H1 (cell line): ENCODE measurements around the gene GSDME. TPM values are rescaled to one million over a fixed set of nuclear protein-coding genes. Genes with fewer than 3 reads are reported as not detected.

Experiments
- CTCF ChIA-PET: fragments of 300-600 bp; sonication (Branson Sonifier 250); formaldehyde crosslinking; loops from one replicate; lab custom pipeline; 2021; ENCODE audit not compliant: partially characterized antibody; lab: Charles Lee
- POLR2A ChIA-PET: fragments of 300-600 bp; sonication (Branson Sonifier 250); formaldehyde crosslinking; loops from one replicate; lab custom pipeline; 2021; ENCODE audit warnings: inconsistent platforms; ENCODE audit not compliant: partially characterized antibody; lab: Charles Lee
- DNase-seq, 2 experiments: peaks; one replicate each; pipeline versions ENCODE4 v3.0.0 to v3.0.0-alpha.2; 2010 to 2022; ENCODE audit warnings: low spot score in 2 of 2, low read depth in 1 of 2, mixed read lengths in 1 of 2
- FAIRE-seq: peaks from 2 replicates; lab custom pipeline; 2011; peaks lifted over from hg19 to GRCh38; lab: Jason Lieb, UNC
- H2AFZ ChIP-seq: 2 replicates; pipeline ENCODE4 v1.8.1; 2012; ENCODE audit warnings: low read length, inconsistent platforms
- H2AK5ac ChIP-seq: 2 replicates; pipeline ENCODE4 v1.6.1; 2013; ENCODE audit warnings: low read depth, low read length
- H2BK120ac ChIP-seq: replicated peaks from 2 replicates; pipeline ENCODE3; 2013; ENCODE audit warnings: low read depth, low read length, inconsistent platforms
- H2BK12ac ChIP-seq: 2 replicates; pipeline ENCODE4 v1.6.1; 2013; ENCODE audit warnings: low read depth, low read length
- H2BK15ac ChIP-seq: 2 replicates; pipeline ENCODE4 v1.6.1; 2013; ENCODE audit warnings: low read length
- H2BK20ac ChIP-seq: 2 replicates; pipeline ENCODE4 v1.6.1; 2013; ENCODE audit warnings: low read length
- H2BK5ac ChIP-seq: 2 replicates; pipeline ENCODE4 v1.6.1; 2013; ENCODE audit warnings: low read depth, low read length
- H3K14ac ChIP-seq: 2 replicates; pipeline ENCODE4 v1.6.1; 2013; ENCODE audit warnings: inconsistent platforms; ENCODE audit not compliant: insufficient read length
- H3K18ac ChIP-seq: 2 replicates; pipeline ENCODE4 v1.6.1; 2013; ENCODE audit warnings: low read length; ENCODE audit errors: extremely low read depth
- H3K23ac ChIP-seq: 2 replicates; pipeline ENCODE4 v1.6.1; 2013; ENCODE audit warnings: inconsistent platforms; ENCODE audit not compliant: insufficient read length
- H3K23me2 ChIP-seq: 2 replicates; pipeline ENCODE4 v1.6.1; 2013; ENCODE audit warnings: low read depth, low read length
- H3K27ac ChIP-seq: 2 replicates; pipeline ENCODE4 v1.6.1; 2011; ENCODE audit warnings: low read depth, low read length, inconsistent platforms
- H3K27me3 ChIP-seq, 4 experiments: replicated peaks in 1 of 4; 1 replicate in 1 of 4; 2 replicates in 3 of 4; pipeline versions ENCODE4 v1.6.1 to v1.8.1; 2011 to 2013; ENCODE audit warnings: low read length in 3 of 4, mild to moderate bottlenecking in 3 of 4, inconsistent platforms in 2 of 4, mixed read lengths in 2 of 4, moderate library complexity in 1 of 4; ENCODE audit not compliant: control insufficient read depth in 3 of 4, insufficient read depth in 3 of 4; ENCODE audit errors: extremely low read depth in 1 of 4
- H3K36me3 ChIP-seq, 4 experiments: 2 replicates each; pipeline versions ENCODE4 v1.6.1 to v1.8.1; 2011 to 2013; ENCODE audit warnings: mild to moderate bottlenecking in 4 of 4, low read length in 3 of 4, moderate library complexity in 2 of 4, control low read depth in 1 of 4, inconsistent platforms in 1 of 4; ENCODE audit not compliant: insufficient read depth in 4 of 4, control insufficient read depth in 2 of 4
- H3K4ac ChIP-seq: replicated peaks from 2 replicates; pipeline ENCODE3; 2013; ENCODE audit warnings: low read length, low read depth, mixed read lengths, inconsistent platforms; ENCODE audit not compliant: insufficient read length
- H3K4me1 ChIP-seq, 4 experiments: replicated peaks in 1 of 4; 1 replicate in 1 of 4; 2 replicates in 3 of 4; pipeline versions ENCODE4 v1.6.1 to v1.8.1; 2011 to 2013; ENCODE audit warnings: low read length in 3 of 4, inconsistent platforms in 2 of 4, mixed read lengths in 1 of 4; ENCODE audit not compliant: insufficient read depth in 4 of 4, control insufficient read depth in 3 of 4
- H3K4me2 ChIP-seq, 2 experiments: 2 replicates each; pipeline versions ENCODE4 v1.6.1 to v1.8.1; 2011 to 2013; ENCODE audit warnings: low read depth in 2 of 2, low read length in 2 of 2, control low read depth in 1 of 2, inconsistent platforms in 1 of 2, mild to moderate bottlenecking in 1 of 2; ENCODE audit not compliant: insufficient read depth in 1 of 2
- H3K4me3 ChIP-seq, 4 experiments: fragments of 200-600, 300-600 bp in 1 of 4; sonication (generic), shearing (Covaris generic), sonication (Bioruptor Twin) in 1 of 4; 2 replicates each; pipeline versions ENCODE4 v1.5.1 to v1.8.1; 2011 to 2016; ENCODE audit warnings: low read length in 4 of 4, low read depth in 3 of 4, control low read depth in 2 of 4, inconsistent platforms in 2 of 4, mild to moderate bottlenecking in 2 of 4, mixed read lengths in 1 of 4, moderate library complexity in 1 of 4; ENCODE audit not compliant: insufficient read depth in 2 of 4; ENCODE audit errors: extremely low read depth in 1 of 4
- H3K56ac ChIP-seq: replicated peaks from 2 replicates; pipeline ENCODE3; 2013; ENCODE audit warnings: low read depth, mild to moderate bottlenecking, mixed read lengths, low read length, inconsistent platforms; ENCODE audit not compliant: insufficient read length
- H3K79me1 ChIP-seq: 2 replicates; pipeline ENCODE4 v1.6.1; 2013; ENCODE audit warnings: low read depth, low read length, control low read depth
- H3K79me2 ChIP-seq, 2 experiments: 2 replicates each; pipeline versions ENCODE4 v1.6.1 to v1.8.1; 2012 to 2013; ENCODE audit warnings: low read length in 2 of 2, mild to moderate bottlenecking in 2 of 2, inconsistent platforms in 1 of 2; ENCODE audit not compliant: insufficient read depth in 2 of 2, control insufficient read depth in 1 of 2
- H3K9ac ChIP-seq, 4 experiments: replicated peaks in 1 of 4; 1 replicate in 1 of 4; 2 replicates in 3 of 4; pipeline versions ENCODE4 v1.6.1 to v1.8.1; 2011 to 2013; ENCODE audit warnings: low read depth in 3 of 4, low read length in 3 of 4, control low read depth in 2 of 4, mild to moderate bottlenecking in 2 of 4, moderate library complexity in 2 of 4, inconsistent platforms in 1 of 4; ENCODE audit errors: extremely low read depth in 1 of 4
- H3K9me3 ChIP-seq, 2 experiments: 2 replicates each; pipeline versions ENCODE4 v1.6.1 to v1.8.1; 2012 to 2013; ENCODE audit warnings: mild to moderate bottlenecking in 2 of 2, moderate library complexity in 2 of 2, control low read depth in 1 of 2, inconsistent platforms in 1 of 2, low read depth in 1 of 2, low read length in 1 of 2, mixed read lengths in 1 of 2; ENCODE audit not compliant: insufficient read depth in 2 of 2
- H4K20me1 ChIP-seq, 2 experiments: replicated peaks in 1 of 2; 2 replicates each; pipeline versions ENCODE3 to v1.8.1; 2011 to 2013; ENCODE audit warnings: inconsistent platforms in 2 of 2, low read length in 2 of 2, mild to moderate bottlenecking in 1 of 2; ENCODE audit not compliant: insufficient read depth in 2 of 2, control insufficient read depth in 1 of 2
- H4K5ac ChIP-seq: 2 replicates; pipeline ENCODE4 v1.6.1; 2013; ENCODE audit warnings: low read length, low read depth, mixed read lengths, inconsistent platforms; ENCODE audit not compliant: insufficient read length
- H4K8ac ChIP-seq: 2 replicates; pipeline ENCODE4 v1.8.0; 2013; ENCODE audit warnings: mild to moderate bottlenecking, moderate library complexity, low read length, inconsistent platforms; ENCODE audit not compliant: insufficient read depth; ENCODE audit errors: extremely low read depth
- H4K91ac ChIP-seq: replicated peaks from 2 replicates; pipeline ENCODE3; 2013; ENCODE audit warnings: low read length, mixed read lengths, inconsistent platforms; ENCODE audit not compliant: insufficient read length
- POLR2AphosphoS5 ChIP-seq: IDR thresholded peaks from 2 replicates; pipeline ENCODE4 v1.6.1; 2011; ENCODE audit warnings: low read depth, low read length
- WGBS, 2 experiments: shearing (Covaris generic) in 1 of 2; methylation state at CpG; one replicate each; pipeline versions ENCODE4 v1.1.6 to v1.1.7; 2013 to 2015; ENCODE audit warnings: low lambda C conversion rate in 2 of 2, mixed read lengths in 2 of 2, inconsistent platforms in 1 of 2, low coverage in 1 of 2, missing lambda C conversion rate in 1 of 2; ENCODE audit not compliant: insufficient replicate concordance in 2 of 2, insufficient coverage in 1 of 2, insufficient read length in 1 of 2; ENCODE audit errors: extremely low coverage in 1 of 2, missing lambda C conversion rate in 1 of 2; 5-methylcytosine and 5-hydroxymethylcytosine counted together
- polyA plus RNA-seq, 7 experiments: library from polyadenylated mRNA; depleted of rRNA in 3 of 7; stranded (reverse) in 5 of 7; unstranded in 2 of 7; fragments of >200 nt in 5 of 7; fragments of 200-250 nt in 2 of 7; gene quantifications; 1 replicate in 5 of 7; 2 replicates in 1 of 7; 4 replicates in 1 of 7; pipeline versions ENCODE4 v1.2.1 to v1.2.3, GENCODE V29; 2011 to 2013; ENCODE audit warnings: missing spikeins in 2 of 7, mixed read lengths in 2 of 7
- total RNA-seq: library from RNA; stranded (reverse); fragmentation: NEBNext Ultra II Directional; extraction: Animal tissue kit (Norgen Biotek cat#: 25700); gene quantifications from 2 replicates; pipeline ENCODE4 v1.2.1, GENCODE V29; 2021

The GSDME gene
- total and polyA plus RNA-seq, 2 of the 8 experiments (the other 6 are each of a cell fraction or from before 2014, with no cell fraction given) = 5.4 to 7.6 TPM

- Histone ChIP-seq H4K20me1 (no peaks in the 10 kb centered on the region), H3K14ac (no peak overlapping the region), H3K79me2 (no peaks in the 10 kb centered on the region), H3K27ac (no peak overlapping the region), H3K9me3 (no peaks in the 10 kb centered on the region), H3K56ac (no peak overlapping the region), H2BK20ac (no peak overlapping the region), H2BK5ac (no peak overlapping the region), H3K23ac (no peak overlapping the region), H3K23me2 (no peaks in the 10 kb centered on the region; the same call in 1 of the 2 replicates), H2BK15ac (no peak overlapping the region), H3K9ac (no peak overlapping the region), H3K4ac (no peak overlapping the region), H3K4me1 (no peaks in the 10 kb centered on the region), H3K4me2 (no peak overlapping the region), H2BK12ac (no peak overlapping the region), H2AK5ac (no peak overlapping the region), H4K91ac (no peak overlapping the region), H2BK120ac (no peak overlapping the region), H2AFZ (no peak overlapping the region), H3K36me3 (no peaks in the 10 kb centered on the region), H3K79me1 (no peaks in the 10 kb centered on the region), H4K5ac (no peak overlapping the region), H4K8ac (no peak overlapping the region), H3K27me3 (peaks cover 0 to 3% (median under 1%) of the 10 kb centered on the region in 4 experiments; a peak in 2 of 7 replicates), H3K18ac (no peak overlapping the region), H3K4me3 (no peak overlapping the region)
- ChIA-PET POLR2A (no interaction called here), CTCF (interaction anchor here (1.5 kb wide), 2 partner anchors 41 to 42 kb away, joined by 4 to 6 read pairs; no protein-coding TSS in a partner anchor)
- 88% methylated on average over 1 of the region's 1 CpG; no CpG with 5 or more reads in 1 of the 2 experiments for WGBS, 2 experiments
- FAIRE-seq (no peak), DNase-seq (no peak)
- TF ChIP-seq POLR2AphosphoS5 = no peak
Observed at GRCh38 chr7:24764011-24764410, 6.7 kb upstream of the GSDME start.
